KMS-11 (cell line): ENCODE results near the gene DPP10.

Experiments
- H2AFZ ChIP-seq: fragments of 200-600 bp; sonication (generic); 2 replicates; pipeline ENCODE4 v1.6.1; 2016; ENCODE audit warnings: antibody characterized with exemption, mixed run types, low read depth
- H3K27ac ChIP-seq: fragments of 200-600 bp; sonication (generic); 2 replicates; pipeline ENCODE4 v1.6.1; 2016; ENCODE audit warnings: mild to moderate bottlenecking, mixed run types
- H3K27me3 ChIP-seq: fragments of 200-600 bp; sonication (generic); 2 replicates; pipeline ENCODE4 v1.6.1; 2017; ENCODE audit warnings: mild to moderate bottlenecking, low read depth, mixed run types, moderate library complexity; ENCODE audit not compliant: insufficient read depth
- H3K36me3 ChIP-seq: fragments of 200-600 bp; sonication (generic); 2 replicates; pipeline ENCODE4 v1.6.1; 2017; ENCODE audit warnings: mild to moderate bottlenecking, mixed run types; ENCODE audit not compliant: insufficient read depth
- H3K4me1 ChIP-seq: fragments of 200-600 bp; sonication (generic); 2 replicates; pipeline ENCODE4 v1.6.1; 2016; ENCODE audit warnings: mild to moderate bottlenecking, low read depth, mixed run types; ENCODE audit not compliant: poor library complexity, severe bottlenecking
- H3K4me2 ChIP-seq: fragments of 200-600 bp; sonication (generic); 2 replicates; pipeline ENCODE4 v1.7.0; 2016; ENCODE audit warnings: mild to moderate bottlenecking, mixed run types
- H3K4me3 ChIP-seq: fragments of 200-600 bp; sonication (generic); IDR thresholded peaks from 2 replicates; pipeline ENCODE4 v1.6.1; 2017; ENCODE audit warnings: low read depth, low read length, mixed read lengths; ENCODE audit not compliant: insufficient read depth
- H3K79me2 ChIP-seq: fragments of 200-600 bp; sonication (generic); 2 replicates; pipeline ENCODE4 v1.6.1; 2016; ENCODE audit warnings: low read depth, mixed run types; ENCODE audit not compliant: insufficient read depth
- H3K9ac ChIP-seq: fragments of 200-600 bp; sonication (generic); 2 replicates; pipeline ENCODE4 v1.6.1; 2016; ENCODE audit warnings: mild to moderate bottlenecking, mixed run types
- H4K20me1 ChIP-seq: fragments of 200-600 bp; sonication (generic); 2 replicates; pipeline ENCODE4 v1.6.1; 2016; ENCODE audit warnings: mild to moderate bottlenecking, mixed run types; ENCODE audit not compliant: insufficient read depth
- CTCF ChIP-seq: fragments of 200-600 bp; sonication (generic); conservative IDR thresholded peaks from 2 replicates; pipeline ENCODE4 v1.6.1; 2017; ENCODE audit warnings: low read depth, mild to moderate bottlenecking, antibody characterized with exemption, low read length, moderate library complexity, mixed read lengths

The DPP10 gene

GRCh38 chr2:115610888-115611287, 1168.4 kb downstream of the DPP10 start:
- H4K20me1 ChIP-seq, result no peaks in the 10 kb centered on the region
- no peak for TF ChIP-seq CTCF
- H3K27ac ChIP-seq, result no peak overlapping the region
- no peak overlapping the region for H3K9ac ChIP-seq
- H3K4me3 ChIP-seq, result no peak overlapping the region
- no peaks in the 10 kb centered on the region for H3K36me3 ChIP-seq
- no peak overlapping the region for H3K4me2 ChIP-seq
- H3K4me1 ChIP-seq, result no peaks in the 10 kb centered on the region
- H3K79me2 ChIP-seq, result no peaks in the 10 kb centered on the region
- H3K27me3 ChIP-seq, result no peaks in the 10 kb centered on the region
- no peak overlapping the region for H2AFZ ChIP-seq

- H3K4me2 ChIP-seq, result no peak overlapping the region
- no peaks in the 10 kb centered on the region for H3K36me3 ChIP-seq
- no peaks in the 10 kb centered on the region for H3K4me1 ChIP-seq
- no peak overlapping the region for H3K4me3 ChIP-seq
- no peak overlapping the region for H3K9ac ChIP-seq
- H3K27me3 ChIP-seq, result no peaks in the 10 kb centered on the region
- H3K27ac ChIP-seq, result no peak overlapping the region
- TF ChIP-seq CTCF, result no peak
- no peaks in the 10 kb centered on the region for H4K20me1 ChIP-seq
- H2AFZ ChIP-seq, result no peak overlapping the region
- H3K79me2 ChIP-seq, result no peaks in the 10 kb centered on the region
Observed at GRCh38 chr2:115624332-115624731, 1181.9 kb downstream of the DPP10 start.

GRCh38 chr2:115634578-115634977, 1192.1 kb downstream of the DPP10 start:
- Histone ChIP-seq H3K4me1 (no peaks in the 10 kb centered on the region), H3K27me3 (no peaks in the 10 kb centered on the region), H3K36me3 (no peaks in the 10 kb centered on the region), H3K79me2 (no peaks in the 10 kb centered on the region), H3K4me2 (no peak overlapping the region), H3K27ac (no peak overlapping the region), H2AFZ (no peak overlapping the region), H3K9ac (no peak overlapping the region), H4K20me1 (no peaks in the 10 kb centered on the region), H3K4me3 (no peak overlapping the region)
- no peak for TF ChIP-seq CTCF

GRCh38 chr2:115635430-115635829, 1193.0 kb downstream of the DPP10 start:
- Histone ChIP-seq H3K27me3 (no peaks in the 10 kb centered on the region), H3K9ac (no peak overlapping the region), H3K4me2 (no peak overlapping the region), H3K4me3 (no peak overlapping the region), H3K36me3 (no peaks in the 10 kb centered on the region), H3K4me1 (no peaks in the 10 kb centered on the region), H4K20me1 (no peaks in the 10 kb centered on the region), H2AFZ (no peak overlapping the region), H3K27ac (no peak overlapping the region), H3K79me2 (no peaks in the 10 kb centered on the region)
- TF ChIP-seq CTCF, result no peak

- Histone ChIP-seq H3K36me3 (no peaks in the 10 kb centered on the region), H3K4me1 (no peaks in the 10 kb centered on the region), H2AFZ (no peak overlapping the region), H3K4me2 (no peak overlapping the region), H3K27ac (no peak overlapping the region), H4K20me1 (no peaks in the 10 kb centered on the region), H3K4me3 (no peak overlapping the region), H3K79me2 (no peaks in the 10 kb centered on the region), H3K9ac (no peak overlapping the region), H3K27me3 (no peaks in the 10 kb centered on the region)
- no peak for TF ChIP-seq CTCF
Observed at GRCh38 chr2:115649731-115650130, 1207.3 kb downstream of the DPP10 start.
